WTC11 (cell line): ENCODE data around the gene BIRC2.

ENCODE experiments used
- ATF1 ChIP-seq: sonication (generic); formaldehyde crosslinking; IDR thresholded peaks from 2 replicates; pipeline ENCODE4 v1.8.1; 2023; ENCODE audit warnings: mild to moderate bottlenecking, moderate library complexity, missing genetic modification reagents
- CTCF ChIP-seq: fragments of 200-600 bp; IDR thresholded peaks from 2 replicates; pipeline ENCODE4 v1.8.0; 2022; ENCODE audit warnings: antibody characterized with exemption
- FOXJ3 ChIP-seq: sonication (generic); formaldehyde crosslinking; IDR thresholded peaks from 2 replicates; pipeline ENCODE4 v1.9.0; 2021; ENCODE audit warnings: missing genetic modification reagents, mild to moderate bottlenecking, borderline replicate concordance
- ZBTB43 ChIP-seq: sonication (generic); formaldehyde crosslinking; IDR thresholded peaks from 2 replicates; pipeline ENCODE4 v1.8.1; 2023; ENCODE audit warnings: mild to moderate bottlenecking, missing genetic modification reagents
- ZNF281 ChIP-seq: sonication (generic); formaldehyde crosslinking; IDR thresholded peaks from 2 replicates; pipeline ENCODE4 v1.8.0; 2023; ENCODE audit warnings: mild to moderate bottlenecking, missing genetic modification reagents

- TF ChIP-seq FOXJ3 (CRISPR knock-in tag): no peak
- TF ChIP-seq CTCF: no peak
- TF ChIP-seq ZBTB43 (CRISPR knock-in tag): no peak
- no peak for TF ChIP-seq ZNF281 (CRISPR knock-in tag)
- no peak for TF ChIP-seq ATF1 (CRISPR knock-in tag)
These were observed 38.3 kb downstream of the BIRC2 start for GRCh38 chr11:102385085-102386007.
